Right lobe of liver (tissue), 4 donors: ENCODE data around the gene MPPED1.

ENCODE experiments used
- POLR2A ChIP-seq: fragments of 450-650 bp; IDR thresholded peaks from one replicate; pipeline ENCODE4 v1.6.1; 2017; ENCODE audit warnings: antibody characterized with exemption, mild to moderate bottlenecking
- TF ChIP-seq, protein P1 (sequence below), 4 donors: fragments of 200-600 bp in 3 of 4; fragments of 450-650 bp in 1 of 4; IDR thresholded peaks; one replicate each; pipeline versions ENCODE4 v1.5.1 to v1.8.0; 2016 to 2022; ENCODE audit warnings: antibody characterized with exemption in 4 of 4, mild to moderate bottlenecking in 2 of 4
- donor health status: DM: no; HTN: no; CAD: no.
- donor health status: DM: no; HTN: no; CAD: no.
- donor health status: DM: no; HTN: yes; CAD: no.

- TF ChIP-seq POLR2A, result no peak
- TF ChIP-seq, protein P1, sequence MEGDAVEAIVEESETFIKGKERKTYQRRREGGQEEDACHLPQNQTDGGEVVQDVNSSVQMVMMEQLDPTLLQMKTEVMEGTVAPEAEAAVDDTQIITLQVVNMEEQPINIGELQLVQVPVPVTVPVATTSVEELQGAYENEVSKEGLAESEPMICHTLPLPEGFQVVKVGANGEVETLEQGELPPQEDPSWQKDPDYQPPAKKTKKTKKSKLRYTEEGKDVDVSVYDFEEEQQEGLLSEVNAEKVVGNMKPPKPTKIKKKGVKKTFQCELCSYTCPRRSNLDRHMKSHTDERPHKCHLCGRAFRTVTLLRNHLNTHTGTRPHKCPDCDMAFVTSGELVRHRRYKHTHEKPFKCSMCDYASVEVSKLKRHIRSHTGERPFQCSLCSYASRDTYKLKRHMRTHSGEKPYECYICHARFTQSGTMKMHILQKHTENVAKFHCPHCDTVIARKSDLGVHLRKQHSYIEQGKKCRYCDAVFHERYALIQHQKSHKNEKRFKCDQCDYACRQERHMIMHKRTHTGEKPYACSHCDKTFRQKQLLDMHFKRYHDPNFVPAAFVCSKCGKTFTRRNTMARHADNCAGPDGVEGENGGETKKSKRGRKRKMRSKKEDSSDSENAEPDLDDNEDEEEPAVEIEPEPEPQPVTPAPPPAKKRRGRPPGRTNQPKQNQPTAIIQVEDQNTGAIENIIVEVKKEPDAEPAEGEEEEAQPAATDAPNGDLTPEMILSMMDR (IDR thresholded peaks at IDR 0.05), result no peak
Observed at GRCh38 chr22:43364169-43364435, 47.7 kb upstream of the MPPED1 start.
